ENCODE measurements around the gene ICOS.

ICOS gene

DNA sequence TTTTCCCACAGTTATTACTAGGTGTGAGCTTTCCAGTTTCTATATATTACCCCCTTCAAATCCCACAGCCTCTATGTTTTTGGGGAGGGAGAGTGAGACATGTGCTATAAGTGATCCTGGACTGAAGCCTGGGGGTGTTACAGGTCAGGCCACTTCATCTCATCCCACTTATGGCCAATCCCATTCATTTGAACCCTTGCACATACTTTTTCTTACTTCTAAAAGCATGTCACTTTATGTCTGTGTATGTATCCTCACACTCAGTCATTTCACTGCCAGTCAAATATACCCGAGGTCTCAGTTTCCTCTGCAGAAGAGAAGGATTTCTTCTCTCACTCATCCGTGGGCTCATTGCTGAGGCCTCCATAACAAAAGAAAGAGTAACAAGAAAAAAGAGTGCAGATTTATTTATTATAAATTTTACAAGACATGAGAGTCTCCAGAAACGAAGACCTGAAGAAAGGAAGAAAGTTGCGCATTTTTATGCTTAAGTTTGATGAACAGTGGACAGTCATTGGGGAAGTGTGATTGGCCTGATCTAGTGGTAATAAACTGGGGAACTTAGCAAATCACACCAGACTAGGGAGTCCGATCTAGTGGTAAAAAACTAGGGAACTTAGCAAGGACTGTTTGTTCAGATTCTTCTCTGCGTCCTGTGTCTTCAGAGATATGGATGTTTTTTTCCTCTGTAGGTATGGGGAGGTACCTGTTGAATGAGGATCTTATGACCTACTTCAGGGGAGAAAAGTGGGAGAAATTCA, 52.1 kb downstream of the ICOS start:
- Histone ChIP-seq H3K27ac (ENCODE audit: low read depth, low read length) (no peak overlapping the region), H3K4me1 (ENCODE audit: control insufficient read depth in 1 of 2, insufficient read depth in 2 of 2, low read length in 2 of 2) (no peaks in the 10 kb centered on the region), H3K9ac (ENCODE audit: low read depth in 1 of 2, low read length in 2 of 2) (no peak overlapping the region), H3K36me3 (ENCODE audit: control insufficient read depth in 1 of 2, insufficient read depth in 2 of 2, low read length in 2 of 2) (no peaks in the 10 kb centered on the region), H3K9me3 (ENCODE audit: control insufficient read depth in 1 of 2, low read length in 2 of 2) (no peaks in the 10 kb centered on the region), H3K27me3 (ENCODE audit: control insufficient read depth in 1 of 2, insufficient read depth in 2 of 2, low read length in 2 of 2) (no peaks in the 10 kb centered on the region), H3K4me3 (ENCODE audit: low read depth in 1 of 2, low read length in 2 of 2) (no peak overlapping the region)

DNA sequence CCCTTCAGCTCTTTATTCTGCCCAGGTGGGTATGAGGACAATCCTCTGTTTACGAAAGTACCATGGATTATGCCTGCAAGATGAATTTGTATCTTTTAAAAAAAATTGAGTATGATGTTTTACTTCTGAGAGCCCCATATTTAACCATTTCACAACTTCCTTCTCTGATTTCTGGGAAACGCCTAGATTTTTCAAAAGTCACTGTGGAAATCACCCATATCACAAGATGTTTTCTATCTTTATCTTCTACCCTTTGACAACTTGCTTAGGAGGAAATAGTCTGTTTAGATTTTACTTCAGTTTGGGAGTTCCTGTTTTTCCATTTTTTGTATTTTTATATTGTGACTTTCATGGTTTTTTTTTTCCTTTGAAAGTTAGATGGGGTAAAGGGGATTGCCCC, 53.0 kb downstream of the ICOS start:
- Histone ChIP-seq H3K9ac (ENCODE audit: low read depth in 1 of 2, low read length in 2 of 2) (no peak overlapping the region), H3K27ac (ENCODE audit: low read depth, low read length) (no peak overlapping the region), H3K36me3 (ENCODE audit: control insufficient read depth in 1 of 2, insufficient read depth in 2 of 2, low read length in 2 of 2) (no peaks in the 10 kb centered on the region), H3K4me1 (ENCODE audit: control insufficient read depth in 1 of 2, insufficient read depth in 2 of 2, low read length in 2 of 2) (no peaks in the 10 kb centered on the region), H3K9me3 (ENCODE audit: control insufficient read depth in 1 of 2, low read length in 2 of 2) (no peaks in the 10 kb centered on the region), H3K4me3 (ENCODE audit: low read depth in 1 of 2, low read length in 2 of 2) (no peak overlapping the region), H3K27me3 (ENCODE audit: control insufficient read depth in 1 of 2, insufficient read depth in 2 of 2, low read length in 2 of 2) (no peaks in the 10 kb centered on the region)

DNA sequence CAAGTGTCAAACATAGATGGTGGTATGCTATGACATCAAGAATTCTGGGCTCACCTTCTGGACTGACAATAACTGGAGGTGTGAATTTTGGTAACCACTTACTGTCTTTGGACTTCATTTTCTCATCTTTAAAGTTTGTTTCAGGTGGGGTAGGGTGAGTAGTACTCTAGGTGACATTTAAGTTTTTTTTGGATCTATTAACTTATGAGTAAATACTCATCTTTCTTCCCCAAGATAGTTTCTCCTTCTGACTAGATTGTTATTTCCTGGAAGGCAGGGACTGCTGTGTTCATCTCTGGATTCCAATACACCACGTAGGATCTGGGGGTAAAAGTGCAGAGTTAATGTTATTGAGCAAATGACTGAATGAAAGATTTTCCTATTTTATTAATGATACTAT, 55.9 kb downstream of the ICOS start:
- H3K27ac ChIP-seq (ENCODE audit: low read depth, low read length): no peak overlapping the region
- no peaks in the 10 kb centered on the region for H3K9me3 ChIP-seq (ENCODE audit: control insufficient read depth in 1 of 2, low read length in 2 of 2)

DNA sequence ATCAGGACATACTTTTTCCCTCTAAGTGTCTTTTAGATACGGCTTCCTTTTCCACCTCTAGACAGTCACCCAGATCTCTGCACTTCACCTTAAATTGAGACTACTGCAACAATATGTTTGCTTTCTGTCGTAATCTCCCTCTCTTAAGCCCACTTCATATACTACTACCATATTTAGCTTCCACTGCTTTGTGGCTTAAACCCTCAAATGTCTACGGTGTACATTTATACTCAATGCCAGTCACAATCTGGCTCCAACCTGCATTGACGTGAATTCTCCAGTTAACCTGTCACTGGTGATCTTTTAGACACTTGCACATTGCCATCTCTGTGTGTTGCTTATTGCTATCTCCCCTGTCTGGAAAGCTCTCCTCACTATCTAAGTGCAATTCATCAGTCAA, 56.4 kb downstream of the ICOS start:
- Histone ChIP-seq H3K27me3 (ENCODE audit: control insufficient read depth in 1 of 2, insufficient read depth in 2 of 2, low read length in 2 of 2) (no peaks in the 10 kb centered on the region), H3K4me1 (ENCODE audit: control insufficient read depth in 1 of 2, insufficient read depth in 2 of 2, low read length in 2 of 2) (no peaks in the 10 kb centered on the region), H3K9me3 (ENCODE audit: control insufficient read depth in 1 of 2, low read length in 2 of 2) (no peaks in the 10 kb centered on the region), H3K9ac (ENCODE audit: low read depth in 1 of 2, low read length in 2 of 2) (no peak overlapping the region), H3K4me3 (ENCODE audit: low read depth in 1 of 2, low read length in 2 of 2) (no peak overlapping the region), H3K27ac (ENCODE audit: low read depth, low read length) (no peak overlapping the region), H3K36me3 (ENCODE audit: control insufficient read depth in 1 of 2, insufficient read depth in 2 of 2, low read length in 2 of 2) (no peaks in the 10 kb centered on the region)

More for the DNA sequence above, 55.9 kb downstream of the ICOS start:
- H3K27me3 ChIP-seq (ENCODE audit: control insufficient read depth in 1 of 2, insufficient read depth in 2 of 2, low read length in 2 of 2): no peaks in the 10 kb centered on the region
- no peaks in the 10 kb centered on the region for H3K4me1 ChIP-seq (ENCODE audit: control insufficient read depth in 1 of 2, insufficient read depth in 2 of 2, low read length in 2 of 2)
- H3K36me3 ChIP-seq (ENCODE audit: control insufficient read depth in 1 of 2, insufficient read depth in 2 of 2, low read length in 2 of 2): no peaks in the 10 kb centered on the region
- no peak overlapping the region for H3K4me3 ChIP-seq (ENCODE audit: low read depth in 1 of 2, low read length in 2 of 2)
- H3K9ac ChIP-seq (ENCODE audit: low read depth in 1 of 2, low read length in 2 of 2): no peak overlapping the region

GRCh38 chr2:203993560-203993959, 57.0 kb downstream of the ICOS start:
- no peak overlapping the region for H3K27ac ChIP-seq (ENCODE audit: low read depth, low read length)
- H3K36me3 ChIP-seq (ENCODE audit: control insufficient read depth in 1 of 2, insufficient read depth in 2 of 2, low read length in 2 of 2): no peaks in the 10 kb centered on the region
- no peak overlapping the region for H3K9ac ChIP-seq (ENCODE audit: low read depth in 1 of 2, low read length in 2 of 2)
- no peak overlapping the region for H3K4me3 ChIP-seq (ENCODE audit: low read depth in 1 of 2, low read length in 2 of 2)
- no peaks in the 10 kb centered on the region for H3K4me1 ChIP-seq (ENCODE audit: control insufficient read depth in 1 of 2, insufficient read depth in 2 of 2, low read length in 2 of 2)
- H3K27me3 ChIP-seq (ENCODE audit: control insufficient read depth in 1 of 2, insufficient read depth in 2 of 2, low read length in 2 of 2): no peaks in the 10 kb centered on the region
- H3K9me3 ChIP-seq (ENCODE audit: control insufficient read depth in 1 of 2, low read length in 2 of 2): no peaks in the 10 kb centered on the region

DNA sequence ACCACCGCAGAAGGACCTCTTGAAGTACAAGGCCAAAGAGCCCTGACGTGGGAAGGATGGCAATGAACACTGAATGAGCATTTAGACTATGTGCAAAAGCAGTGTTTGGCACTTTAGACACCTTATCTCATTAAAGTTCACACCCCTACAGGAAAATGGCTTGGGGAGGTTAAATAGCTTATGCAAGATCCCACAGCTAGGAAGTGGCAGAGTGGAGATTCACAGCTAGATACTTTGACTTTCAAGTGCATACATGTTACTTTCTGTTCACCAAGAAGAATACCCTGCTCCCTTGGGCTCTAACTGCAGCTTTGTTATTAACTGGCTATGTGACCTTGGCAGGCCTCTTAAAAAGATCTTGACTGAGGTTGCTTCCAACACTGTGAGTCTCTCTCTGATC, 58.2 kb downstream of the ICOS start:
- no peaks in the 10 kb centered on the region for H3K36me3 ChIP-seq (ENCODE audit: control insufficient read depth in 1 of 2, insufficient read depth in 2 of 2, low read length in 2 of 2)
- H3K9me3 ChIP-seq (ENCODE audit: control insufficient read depth in 1 of 2, low read length in 2 of 2): no peaks in the 10 kb centered on the region
- no peak overlapping the region for H3K9ac ChIP-seq (ENCODE audit: low read depth in 1 of 2, low read length in 2 of 2)
- no peaks in the 10 kb centered on the region for H3K4me1 ChIP-seq (ENCODE audit: control insufficient read depth in 1 of 2, insufficient read depth in 2 of 2, low read length in 2 of 2)
- no peak overlapping the region for H3K4me3 ChIP-seq (ENCODE audit: low read depth in 1 of 2, low read length in 2 of 2)
- peaks cover 0 to 2% of the 10 kb centered on the region in 2 donors for H3K27me3 ChIP-seq (ENCODE audit: control insufficient read depth in 1 of 2, insufficient read depth in 2 of 2, low read length in 2 of 2)
- no peak overlapping the region for H3K27ac ChIP-seq (ENCODE audit: low read depth, low read length)

GRCh38 chr2:203996692-203997091, 60.1 kb downstream of the ICOS start:
- Histone ChIP-seq H3K4me1 (ENCODE audit: control insufficient read depth in 1 of 2, insufficient read depth in 2 of 2, low read length in 2 of 2) (peaks cover 0 to 5% of the 10 kb centered on the region in 2 donors), H3K9ac (ENCODE audit: low read depth in 1 of 2, low read length in 2 of 2) (no peak overlapping the region), H3K27ac (ENCODE audit: low read depth, low read length) (no peak overlapping the region), H3K9me3 (ENCODE audit: control insufficient read depth in 1 of 2, low read length in 2 of 2) (no peaks in the 10 kb centered on the region), H3K4me3 (ENCODE audit: low read depth in 1 of 2, low read length in 2 of 2) (no peak overlapping the region), H3K36me3 (ENCODE audit: control insufficient read depth in 1 of 2, insufficient read depth in 2 of 2, low read length in 2 of 2) (no peaks in the 10 kb centered on the region), H3K27me3 (ENCODE audit: control insufficient read depth in 1 of 2, insufficient read depth in 2 of 2, low read length in 2 of 2) (peaks cover 0 to 2% of the 10 kb centered on the region in 2 donors)

- Histone ChIP-seq H3K9ac (ENCODE audit: low read depth in 1 of 2, low read length in 2 of 2) (no peak overlapping the region), H3K27ac (ENCODE audit: low read depth, low read length) (no peak overlapping the region), H3K9me3 (ENCODE audit: control insufficient read depth in 1 of 2, low read length in 2 of 2) (no peaks in the 10 kb centered on the region), H3K27me3 (ENCODE audit: control insufficient read depth in 1 of 2, insufficient read depth in 2 of 2, low read length in 2 of 2) (peaks cover 0 to 2% of the 10 kb centered on the region in 2 donors), H3K4me1 (ENCODE audit: control insufficient read depth in 1 of 2, insufficient read depth in 2 of 2, low read length in 2 of 2) (peaks cover 0 to 5% of the 10 kb centered on the region in 2 donors), H3K4me3 (ENCODE audit: low read depth in 1 of 2, low read length in 2 of 2) (no peak overlapping the region), H3K36me3 (ENCODE audit: control insufficient read depth in 1 of 2, insufficient read depth in 2 of 2, low read length in 2 of 2) (no peaks in the 10 kb centered on the region)
These were observed 60.9 kb downstream of the ICOS start for GRCh38 chr2:203997481-203997880.

GRCh38 chr2:203997980-203998809, 61.6 kb downstream of the ICOS start:
- no peaks in the 10 kb centered on the region for H3K9me3 ChIP-seq (ENCODE audit: control insufficient read depth in 1 of 2, low read length in 2 of 2)
- peaks cover 0 to 5% of the 10 kb centered on the region in 2 donors for H3K4me1 ChIP-seq (ENCODE audit: control insufficient read depth in 1 of 2, insufficient read depth in 2 of 2, low read length in 2 of 2)
- no peak overlapping the region for H3K4me3 ChIP-seq (ENCODE audit: low read depth in 1 of 2, low read length in 2 of 2)
- no peak overlapping the region for H3K27ac ChIP-seq (ENCODE audit: low read depth, low read length)
- H3K9ac ChIP-seq (ENCODE audit: low read depth in 1 of 2, low read length in 2 of 2): no peak overlapping the region
- H3K27me3 ChIP-seq (ENCODE audit: control insufficient read depth in 1 of 2, insufficient read depth in 2 of 2, low read length in 2 of 2): peaks cover 0 to 2% of the 10 kb centered on the region in 2 donors
- no peaks in the 10 kb centered on the region for H3K36me3 ChIP-seq (ENCODE audit: control insufficient read depth in 1 of 2, insufficient read depth in 2 of 2, low read length in 2 of 2)

- peaks cover 0 to 5% of the 10 kb centered on the region in 2 donors for H3K4me1 ChIP-seq (ENCODE audit: control insufficient read depth in 1 of 2, insufficient read depth in 2 of 2, low read length in 2 of 2)
- no peak overlapping the region for H3K27ac ChIP-seq (ENCODE audit: low read depth, low read length)
- no peak overlapping the region for H3K4me3 ChIP-seq (ENCODE audit: low read depth in 1 of 2, low read length in 2 of 2)
- H3K36me3 ChIP-seq (ENCODE audit: control insufficient read depth in 1 of 2, insufficient read depth in 2 of 2, low read length in 2 of 2): no peaks in the 10 kb centered on the region
- H3K9ac ChIP-seq (ENCODE audit: low read depth in 1 of 2, low read length in 2 of 2): no peak overlapping the region
- no peaks in the 10 kb centered on the region for H3K9me3 ChIP-seq (ENCODE audit: control insufficient read depth in 1 of 2, low read length in 2 of 2)
- H3K27me3 ChIP-seq (ENCODE audit: control insufficient read depth in 1 of 2, insufficient read depth in 2 of 2, low read length in 2 of 2): peaks cover 0 to 2% of the 10 kb centered on the region in 2 donors
These were observed 63.3 kb downstream of the ICOS start for GRCh38 chr2:203999835-204000234.
